NCI-H128 (cell line): ENCODE data around the gene SUPT3H.

Experiments
- DNase-seq: peaks from one replicate; lab custom pipeline; 2025; ENCODE audit not compliant: unreplicated experiment; lab: John Stamatoyannopoulos, UW

Gene SUPT3H

DNA sequence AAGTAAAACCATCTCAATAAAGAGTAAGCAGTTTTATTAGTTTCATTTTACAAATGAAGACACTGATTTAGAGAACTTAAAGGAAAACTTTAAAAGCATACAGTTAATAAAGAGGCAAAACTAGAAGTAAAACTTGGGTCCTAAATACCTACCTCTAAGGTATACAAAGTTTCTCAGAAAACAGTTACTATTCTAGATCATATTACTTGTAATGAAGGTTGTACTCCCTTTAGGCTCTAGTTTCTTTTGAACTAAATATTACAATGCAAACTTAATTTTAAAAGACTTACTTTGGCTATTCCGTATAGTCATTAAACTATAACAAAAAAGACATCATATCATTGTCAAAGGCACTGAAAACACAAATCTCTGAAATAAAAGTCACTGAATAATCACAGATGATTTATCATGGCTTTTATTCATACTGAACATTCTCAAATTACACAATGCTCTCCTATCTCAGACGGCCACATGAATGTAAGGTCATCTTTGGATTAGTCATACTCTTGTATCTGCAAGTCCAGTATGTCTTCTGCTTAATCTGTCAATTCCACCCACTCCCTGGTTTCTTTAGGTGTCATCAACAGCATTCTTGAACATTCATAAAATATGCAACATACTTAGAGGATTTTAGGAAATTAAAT, 411.2 kb downstream of the SUPT3H start:
- DNase-seq: no peak

DNA sequence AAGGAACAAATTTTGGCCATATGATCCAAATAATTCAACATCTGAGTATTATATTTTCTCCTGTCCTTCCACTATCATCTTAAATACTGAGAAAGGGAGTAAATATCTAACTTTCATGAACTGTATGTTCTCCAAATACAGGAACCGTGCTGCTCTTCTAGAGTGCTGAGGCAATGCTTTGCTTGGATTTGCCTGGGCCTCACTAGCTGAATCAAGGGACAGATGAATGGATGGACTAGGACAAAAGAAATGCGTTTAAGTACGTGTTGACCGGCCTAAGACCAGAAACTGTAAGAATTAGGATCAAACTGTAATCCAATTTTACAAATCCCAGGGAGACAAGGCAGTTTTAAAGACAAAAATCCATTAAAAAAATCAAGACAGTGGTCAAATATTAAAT, 412.0 kb downstream of the SUPT3H start:
- no peak for DNase-seq

DNA sequence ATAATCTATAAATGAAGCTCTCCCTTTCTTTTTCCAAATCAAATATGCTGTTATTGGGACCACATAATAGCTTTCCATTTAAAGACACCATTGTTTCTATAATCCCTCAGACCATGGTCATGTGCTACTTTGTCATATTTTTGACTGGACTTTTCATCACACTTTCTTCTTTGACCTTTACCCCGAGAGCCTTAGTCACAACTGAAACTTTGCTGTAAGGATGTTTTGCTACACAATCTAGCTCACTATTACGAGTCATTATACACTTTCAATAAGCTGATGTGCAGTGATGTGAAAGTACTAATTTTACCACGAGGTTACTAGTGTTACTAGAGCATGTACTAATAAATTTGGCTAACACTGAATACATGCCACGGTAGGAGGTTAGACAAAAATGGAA, 416.8 kb downstream of the SUPT3H start:
- DNase-seq: no peak

GRCh38 chr6:44959651-44960050, 418.1 kb downstream of the SUPT3H start:
- no peak for DNase-seq

DNA sequence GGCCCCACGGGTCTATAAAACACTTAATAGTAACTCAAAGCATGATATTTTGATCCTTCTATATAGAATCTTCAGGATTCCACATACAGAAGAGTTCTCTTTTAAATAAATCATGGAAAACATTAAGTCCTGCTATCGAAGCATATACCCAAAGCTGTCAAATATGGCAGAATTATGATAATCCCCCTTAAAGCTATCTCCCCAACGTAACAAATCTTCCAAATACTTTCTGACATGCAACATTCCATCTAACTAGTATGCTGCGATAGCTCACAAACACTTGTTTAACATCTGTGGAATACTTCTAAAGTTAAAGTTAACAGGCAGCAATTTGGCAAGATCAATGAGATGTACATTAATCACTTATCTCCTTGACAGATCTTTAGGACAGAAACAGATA, 420.6 kb downstream of the SUPT3H start:
- DNase-seq: no peak

DNA sequence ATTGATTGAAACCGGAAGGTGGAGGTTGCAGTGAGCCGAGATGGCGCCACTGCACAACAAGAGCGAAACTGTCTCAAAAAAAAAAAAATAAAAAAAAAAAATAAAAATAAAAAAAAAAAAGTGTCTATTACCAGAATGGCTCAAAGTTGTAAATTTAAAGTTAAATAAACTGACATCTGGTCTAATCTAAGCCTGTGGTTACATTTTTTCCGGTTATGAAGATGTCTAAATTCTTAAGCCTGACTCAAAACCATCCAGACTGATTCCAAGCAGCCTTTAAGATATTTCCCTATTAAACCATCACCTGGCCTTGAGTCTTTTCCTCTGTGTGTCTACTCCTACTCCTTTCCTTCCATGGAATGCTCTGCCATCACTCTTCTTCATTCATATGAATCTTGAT, 421.3 kb downstream of the SUPT3H start:
- no peak for DNase-seq

DNA sequence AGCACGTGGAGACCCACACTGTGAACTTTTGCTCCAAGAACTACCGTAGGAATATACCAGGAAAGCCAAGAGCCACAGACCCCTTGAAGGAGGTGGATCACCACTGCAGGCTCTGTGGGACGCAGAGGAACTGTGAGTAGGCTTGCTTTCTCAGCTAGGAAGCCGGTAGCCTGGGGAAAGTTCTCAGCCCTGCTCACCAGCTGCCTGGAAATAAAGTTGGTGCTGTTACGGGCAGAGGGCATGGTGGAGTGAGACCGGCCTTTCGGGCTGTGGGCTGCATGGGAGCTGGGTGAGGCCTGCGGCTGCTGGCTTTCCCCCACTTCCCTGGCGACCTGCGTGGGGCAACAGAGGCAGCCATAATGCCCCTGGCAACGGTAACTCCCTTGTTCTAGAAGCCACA, 422.6 kb downstream of the SUPT3H start:
- no peak for DNase-seq

GRCh38 chr6:44954281-44954680, 423.5 kb downstream of the SUPT3H start:
- DNase-seq: no peak

GRCh38 chr6:44951253-44951747, 426.4 kb downstream of the SUPT3H start:
- DNase-seq: no peak

DNA sequence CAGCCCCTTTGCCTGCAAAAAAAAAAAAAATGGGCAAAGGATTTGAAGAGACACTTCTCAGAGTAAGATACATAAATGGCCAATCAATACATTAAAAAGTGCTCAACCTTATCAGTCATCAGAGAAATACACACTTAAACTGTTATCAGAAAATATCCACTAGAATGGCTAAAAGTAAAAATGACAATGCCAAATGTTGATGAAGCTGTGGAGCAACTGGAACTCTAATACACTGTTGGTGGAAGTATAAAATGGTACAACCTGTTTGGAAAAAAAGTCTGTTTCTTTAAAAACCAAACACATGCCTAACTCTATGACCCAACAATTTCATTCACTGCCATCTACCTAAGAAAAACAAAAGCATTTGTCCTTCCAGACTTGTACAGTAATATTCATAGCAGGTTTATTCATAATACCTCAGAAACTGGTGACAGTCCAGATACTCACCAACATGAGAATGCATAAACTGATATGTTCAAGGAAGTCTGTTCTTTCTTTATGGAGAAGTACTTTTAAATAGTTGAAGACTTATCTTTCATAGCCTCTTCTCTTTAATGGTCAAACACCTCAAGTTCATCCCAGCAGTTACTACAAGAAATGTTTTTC, 428.0 kb downstream of the SUPT3H start:
- DNase-seq: no peak

DNA sequence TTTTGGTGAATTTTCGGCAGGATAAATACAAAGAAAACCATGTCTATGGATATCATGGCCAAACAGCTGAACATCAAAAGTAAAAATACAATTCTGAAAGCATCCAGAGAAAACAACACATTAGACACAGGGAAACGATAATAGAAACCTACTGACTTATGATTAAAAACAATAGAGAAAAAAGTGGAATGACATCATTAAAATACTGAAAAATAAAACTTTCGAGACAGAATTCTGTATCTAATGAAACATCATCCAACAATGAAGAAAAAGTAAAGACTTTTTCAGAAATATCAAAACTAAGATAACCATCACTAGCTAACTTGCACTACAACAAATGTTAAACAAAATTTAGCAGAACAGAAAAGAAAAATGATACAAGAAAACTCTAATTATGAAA, 434.2 kb downstream of the SUPT3H start:
- DNase-seq: no peak

GRCh38 chr6:44942798-44943197, 434.9 kb downstream of the SUPT3H start:
- DNase-seq: no peak

DNA sequence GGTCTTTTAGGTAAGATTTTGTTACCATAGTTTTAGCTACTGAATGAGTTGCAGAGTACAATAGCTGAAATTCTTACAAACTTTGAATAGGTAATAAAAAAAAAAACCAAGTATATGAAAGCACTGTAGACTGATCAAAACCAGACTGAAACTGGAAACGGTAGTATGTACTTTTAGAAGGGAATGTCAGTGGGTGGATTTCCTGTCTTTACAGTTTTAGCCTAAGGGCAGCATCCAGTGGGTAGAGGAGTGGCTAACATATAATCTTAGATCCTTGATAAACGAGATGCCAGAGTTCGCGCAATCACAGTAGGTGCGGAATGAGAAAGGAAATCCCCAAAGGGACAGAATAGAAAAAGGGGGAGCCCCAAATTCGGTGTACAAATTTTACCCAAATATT, 435.5 kb downstream of the SUPT3H start:
- no peak for DNase-seq

DNA sequence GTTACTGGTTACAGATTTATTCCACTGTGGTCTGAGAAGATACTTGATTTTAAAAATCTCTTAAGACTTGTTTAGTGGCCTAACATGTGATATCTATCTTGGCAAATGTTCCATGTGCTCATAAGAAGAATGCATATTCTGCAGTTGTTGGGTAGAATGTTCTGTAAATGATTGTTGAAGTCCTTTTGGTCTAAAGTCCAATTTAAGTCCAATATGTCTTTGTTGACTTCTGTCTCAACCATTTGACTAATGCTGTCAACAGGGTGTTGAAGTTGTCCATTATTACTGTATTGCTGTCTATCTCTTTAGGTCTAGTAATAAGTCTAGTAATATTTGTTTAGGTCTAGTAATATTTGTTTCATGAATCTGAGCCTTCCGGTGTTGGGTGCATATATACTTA, 437.4 kb downstream of the SUPT3H start:
- DNase-seq: no peak

GRCh38 chr6:44935693-44936300, 441.9 kb downstream of the SUPT3H start:
- DNase-seq: no peak

DNA sequence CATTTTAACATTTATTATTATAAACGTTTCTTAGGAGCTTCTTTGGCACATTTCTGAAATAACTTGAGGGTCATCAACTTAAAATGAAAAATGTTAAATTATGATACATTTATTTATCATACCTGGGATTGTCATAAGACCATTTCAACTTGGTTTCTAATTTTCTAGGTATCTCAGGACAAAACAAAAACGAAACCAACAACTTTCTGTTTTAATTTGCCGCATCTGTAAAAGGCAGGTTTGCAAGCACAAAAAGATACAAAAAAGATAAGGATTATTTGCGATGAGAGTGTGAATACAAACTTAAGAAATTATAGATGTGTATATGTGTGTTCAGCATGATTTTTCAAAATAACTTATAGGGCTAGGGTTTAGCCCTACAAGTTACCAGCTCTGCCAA, 444.6 kb downstream of the SUPT3H start:
- no peak for DNase-seq

- no peak for DNase-seq
Measured at GRCh38 chr6:44932651-44933091, 445.1 kb downstream of the SUPT3H start.

DNA sequence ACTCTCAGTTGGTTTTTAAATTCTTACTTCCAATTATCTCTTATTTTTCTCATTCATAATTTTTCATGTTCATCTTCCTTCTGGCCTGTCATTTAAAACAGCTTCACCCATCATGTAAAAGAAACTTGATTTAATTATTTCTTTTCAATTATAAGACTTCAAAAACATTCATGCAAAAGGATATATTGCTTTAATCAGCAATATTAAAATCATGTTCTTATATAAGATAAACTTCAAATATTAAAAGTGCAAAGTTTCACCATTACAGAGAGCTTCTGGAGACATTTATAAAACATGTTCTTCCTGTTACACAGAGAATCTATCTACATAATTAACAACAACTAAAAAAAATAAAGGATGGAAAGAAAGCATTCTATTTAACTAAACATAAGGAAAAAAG, 446.3 kb downstream of the SUPT3H start:
- no peak for DNase-seq

DNA sequence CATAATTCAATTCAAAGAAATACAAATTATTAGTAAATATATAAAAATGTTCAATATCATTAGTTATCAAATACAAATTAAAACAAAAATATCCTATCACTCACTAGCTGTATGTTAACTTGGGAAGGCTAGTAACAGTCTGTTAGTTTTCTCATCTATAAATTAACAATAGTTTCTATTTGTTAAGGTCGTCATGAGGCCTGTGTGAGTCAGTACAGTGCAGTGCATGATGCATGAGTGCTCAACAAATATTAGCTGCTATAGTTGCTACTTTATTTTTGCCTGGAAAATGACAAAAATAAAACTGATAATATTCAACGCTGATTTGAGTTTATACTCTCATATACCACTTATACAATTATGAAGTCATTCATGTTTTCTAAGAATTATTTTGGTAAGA, 451.2 kb downstream of the SUPT3H start:
- no peak for DNase-seq

DNA sequence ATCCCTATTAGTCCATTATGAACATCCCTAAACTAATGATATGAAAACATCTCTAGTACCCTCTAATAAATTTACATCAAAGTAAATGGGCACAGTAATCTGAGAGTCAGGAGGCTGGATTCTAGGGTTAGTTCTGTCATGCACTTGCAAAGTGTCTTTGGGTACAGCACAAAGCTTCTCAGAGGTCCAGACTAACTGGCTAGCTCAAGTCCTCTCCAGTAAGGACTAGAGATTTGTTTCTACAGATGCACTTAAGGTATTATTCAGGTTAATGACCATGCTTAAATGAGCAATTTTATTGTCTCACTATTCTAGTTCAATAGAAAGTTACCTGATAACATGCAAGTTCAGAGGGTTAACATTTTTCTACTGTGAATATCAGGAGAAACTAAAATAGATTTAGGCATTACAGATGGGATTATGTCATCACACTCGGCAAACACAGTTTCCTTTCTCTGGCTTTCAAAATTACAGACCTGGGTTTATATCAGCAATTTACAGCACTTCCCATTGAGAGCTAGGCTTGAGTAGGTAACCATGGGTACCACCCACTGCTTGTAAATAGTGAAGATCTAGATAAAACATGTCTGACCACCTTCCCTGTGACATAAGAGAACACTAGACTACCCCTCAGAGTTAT, 452.5 kb downstream of the SUPT3H start:
- DNase-seq: no peak

GRCh38 chr6:44923444-44923843, 454.3 kb downstream of the SUPT3H start:
- DNase-seq: no peak

GRCh38 chr6:44921798-44922197, 455.9 kb downstream of the SUPT3H start:
- DNase-seq: no peak
